Measurements from ENCODE around the gene PSMB1. TPM values are rescaled to one million over a fixed set of nuclear protein-coding genes. Genes with fewer than 3 reads are reported as not detected.

PSMB1 gene
- total RNA-seq, 1 donor from 2014 or later, result 297 TPM

DNA sequence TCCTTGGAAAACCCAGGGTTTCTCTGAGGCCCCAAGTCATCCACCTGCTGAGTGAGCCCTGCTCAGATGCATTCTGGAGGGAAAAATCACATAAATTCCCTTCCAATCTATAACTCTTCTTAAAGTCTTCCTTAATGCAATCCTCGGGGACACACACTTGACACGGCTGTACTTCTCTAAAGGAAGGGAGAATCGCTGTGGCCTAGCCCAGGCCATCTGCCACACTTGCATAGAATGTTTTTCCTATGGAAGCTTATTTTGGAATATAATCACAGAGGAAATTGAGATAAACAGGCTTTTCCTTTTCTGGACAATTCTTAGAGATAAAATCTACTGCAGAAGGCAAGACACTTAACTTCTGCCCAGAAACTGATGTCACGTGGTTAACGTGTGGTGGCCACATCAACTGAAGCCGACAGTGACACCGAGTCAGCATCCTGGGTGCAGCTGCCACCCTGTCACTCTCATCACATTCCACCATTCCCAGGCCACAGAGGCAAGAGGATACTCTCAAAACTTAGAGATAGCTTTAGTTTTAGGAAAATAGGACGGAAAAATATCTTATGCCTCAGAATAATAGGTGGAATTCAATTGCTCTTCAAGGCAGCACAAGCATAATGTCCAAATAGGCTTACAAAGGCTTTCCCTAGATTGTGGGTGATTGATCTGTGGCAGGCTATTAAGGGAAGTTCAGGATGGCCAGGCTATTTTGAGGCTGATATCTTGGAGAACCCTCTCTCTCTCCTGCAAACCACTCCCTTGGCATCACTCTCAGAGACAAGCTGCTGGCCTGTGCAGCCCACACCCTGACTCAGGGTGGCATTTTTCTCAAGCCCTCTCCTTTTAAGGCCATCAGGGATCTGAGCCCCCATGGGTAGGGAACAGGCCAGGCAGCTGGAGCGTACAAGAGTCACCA, 29.6 kb downstream of the PSMB1 start:
- Histone ChIP-seq H3K27me3 (ENCODE audit: control insufficient read depth, insufficient read depth, low read length) (no peaks in the 10 kb centered on the region), H3K4me3 (ENCODE audit: low read depth, low read length) (no peak overlapping the region), H3K36me3 (ENCODE audit: control insufficient read depth, insufficient read depth, low read length) (no peaks in the 10 kb centered on the region)
- DNase-seq (ENCODE audit: low read depth), result no peak
- TF ChIP-seq, protein P1, sequence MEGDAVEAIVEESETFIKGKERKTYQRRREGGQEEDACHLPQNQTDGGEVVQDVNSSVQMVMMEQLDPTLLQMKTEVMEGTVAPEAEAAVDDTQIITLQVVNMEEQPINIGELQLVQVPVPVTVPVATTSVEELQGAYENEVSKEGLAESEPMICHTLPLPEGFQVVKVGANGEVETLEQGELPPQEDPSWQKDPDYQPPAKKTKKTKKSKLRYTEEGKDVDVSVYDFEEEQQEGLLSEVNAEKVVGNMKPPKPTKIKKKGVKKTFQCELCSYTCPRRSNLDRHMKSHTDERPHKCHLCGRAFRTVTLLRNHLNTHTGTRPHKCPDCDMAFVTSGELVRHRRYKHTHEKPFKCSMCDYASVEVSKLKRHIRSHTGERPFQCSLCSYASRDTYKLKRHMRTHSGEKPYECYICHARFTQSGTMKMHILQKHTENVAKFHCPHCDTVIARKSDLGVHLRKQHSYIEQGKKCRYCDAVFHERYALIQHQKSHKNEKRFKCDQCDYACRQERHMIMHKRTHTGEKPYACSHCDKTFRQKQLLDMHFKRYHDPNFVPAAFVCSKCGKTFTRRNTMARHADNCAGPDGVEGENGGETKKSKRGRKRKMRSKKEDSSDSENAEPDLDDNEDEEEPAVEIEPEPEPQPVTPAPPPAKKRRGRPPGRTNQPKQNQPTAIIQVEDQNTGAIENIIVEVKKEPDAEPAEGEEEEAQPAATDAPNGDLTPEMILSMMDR (IDR thresholded peaks at IDR 0.05; ENCODE audit: insufficient read depth, low read length, poor library complexity, severe bottlenecking), result no peak

DNA sequence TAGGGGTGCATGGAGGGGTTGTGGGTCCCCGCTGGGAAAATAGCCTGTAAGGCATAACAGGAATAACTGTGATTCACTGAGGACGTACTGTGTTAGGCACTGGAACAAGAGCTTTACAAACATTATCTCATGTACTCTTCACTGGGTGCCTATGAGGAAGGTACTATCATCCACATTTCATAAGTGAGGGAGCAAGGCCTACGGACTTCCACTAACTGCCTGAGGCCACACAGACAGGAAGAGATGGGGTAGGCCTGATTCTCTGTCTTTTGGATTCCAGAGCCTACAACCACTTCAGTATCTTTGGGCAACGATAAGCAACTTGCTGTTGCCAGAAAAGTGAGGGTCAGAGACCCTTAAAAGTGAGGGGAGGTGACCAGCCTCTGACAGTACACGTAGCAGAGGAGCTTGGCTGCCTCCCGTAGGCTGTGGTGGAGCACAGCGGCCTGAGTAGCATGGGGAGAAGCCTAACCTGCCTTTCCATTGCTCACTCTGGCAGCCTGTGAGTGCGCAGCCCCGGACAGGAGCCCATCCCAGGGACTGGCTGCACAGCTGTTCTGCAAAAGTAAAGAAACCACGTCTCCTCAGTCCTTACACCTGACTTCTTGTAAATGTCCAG, 30.4 kb downstream of the PSMB1 start:
- TF ChIP-seq, protein P1 (IDR thresholded peaks at IDR 0.05; ENCODE audit: insufficient read depth, low read length, poor library complexity, severe bottlenecking), result peak; percentile 46
- no peak for DNase-seq (ENCODE audit: low read depth)
- Histone ChIP-seq H3K27me3 (ENCODE audit: control insufficient read depth, insufficient read depth, low read length) (no peaks in the 10 kb centered on the region), H3K4me3 (ENCODE audit: low read depth, low read length) (no peak overlapping the region), H3K36me3 (ENCODE audit: control insufficient read depth, insufficient read depth, low read length) (no peaks in the 10 kb centered on the region)

DNA sequence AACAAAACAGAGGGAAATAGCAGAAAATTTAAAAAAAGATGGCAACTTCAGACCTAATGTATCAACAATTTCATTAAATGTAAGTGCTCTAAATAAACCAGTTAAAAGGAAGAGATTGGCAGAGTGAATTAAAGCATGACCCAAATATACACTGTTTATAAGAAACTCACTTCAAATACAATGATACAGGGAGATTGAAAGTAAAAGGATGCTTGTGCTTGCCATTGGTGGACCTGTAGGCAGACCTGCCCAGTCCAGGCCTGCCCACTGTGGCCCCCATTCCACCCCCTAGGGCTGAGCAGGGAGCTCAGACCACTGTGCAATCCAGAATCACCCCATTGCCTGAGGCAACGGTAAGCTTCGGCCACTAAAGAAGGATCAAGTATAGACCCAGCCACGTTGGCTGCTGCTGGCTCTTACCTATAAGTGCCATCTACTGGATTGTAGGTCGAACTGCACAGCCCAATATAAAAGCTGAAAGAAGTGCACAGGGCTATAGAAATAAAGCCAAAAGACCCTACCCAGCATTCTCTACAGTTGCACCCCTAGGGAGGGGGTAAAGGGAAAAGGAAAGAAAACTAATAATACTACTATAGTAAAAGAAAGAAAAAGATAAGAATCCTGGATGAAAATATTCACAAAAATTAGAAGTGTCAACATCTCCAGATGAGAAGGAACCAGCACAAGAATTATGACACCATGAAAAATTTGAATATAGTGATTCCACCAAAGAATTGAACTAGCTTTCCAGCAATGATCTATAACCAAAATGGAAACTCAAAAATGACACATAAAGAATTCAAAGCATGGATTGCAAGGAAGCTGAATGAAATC, 36.1 kb downstream of the PSMB1 start:
- DNase-seq (ENCODE audit: low read depth), result peak; percentile 35
- Histone ChIP-seq H3K36me3 (ENCODE audit: control insufficient read depth, insufficient read depth, low read length) (no peaks in the 10 kb centered on the region), H3K4me3 (ENCODE audit: low read depth, low read length) (no peak overlapping the region), H3K27me3 (ENCODE audit: control insufficient read depth, insufficient read depth, low read length) (no peaks in the 10 kb centered on the region)
- TF ChIP-seq, protein P1 (IDR thresholded peaks at IDR 0.05; ENCODE audit: insufficient read depth, low read length, poor library complexity, severe bottlenecking), result peak; percentile 85

DNA sequence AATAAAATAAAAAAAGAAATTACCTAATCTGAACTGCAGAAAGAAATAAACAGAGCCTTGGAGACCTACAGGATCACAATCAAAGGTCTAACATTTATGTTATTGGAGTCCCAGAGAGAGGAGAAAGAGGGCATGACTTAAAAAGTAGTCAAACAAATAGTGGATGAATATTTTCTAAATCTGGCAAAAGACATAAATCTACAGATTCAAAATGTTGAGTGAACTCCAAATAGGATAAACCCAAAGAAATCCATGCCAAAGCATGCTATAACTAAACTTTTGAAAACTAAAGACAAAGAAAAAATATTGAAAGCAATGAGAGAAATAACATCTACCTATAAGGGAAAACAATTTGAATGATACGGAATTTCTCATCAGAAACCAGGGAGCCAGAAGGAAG, 38.2 kb downstream of the PSMB1 start:
- TF ChIP-seq, protein P1 (IDR thresholded peaks at IDR 0.05; ENCODE audit: insufficient read depth, low read length, poor library complexity, severe bottlenecking), result no peak
- Histone ChIP-seq H3K4me3 (ENCODE audit: low read depth, low read length) (no peak overlapping the region), H3K27me3 (ENCODE audit: control insufficient read depth, insufficient read depth, low read length) (no peaks in the 10 kb centered on the region), H3K36me3 (ENCODE audit: control insufficient read depth, insufficient read depth, low read length) (no peaks in the 10 kb centered on the region)
- no peak for DNase-seq (ENCODE audit: low read depth)

DNA sequence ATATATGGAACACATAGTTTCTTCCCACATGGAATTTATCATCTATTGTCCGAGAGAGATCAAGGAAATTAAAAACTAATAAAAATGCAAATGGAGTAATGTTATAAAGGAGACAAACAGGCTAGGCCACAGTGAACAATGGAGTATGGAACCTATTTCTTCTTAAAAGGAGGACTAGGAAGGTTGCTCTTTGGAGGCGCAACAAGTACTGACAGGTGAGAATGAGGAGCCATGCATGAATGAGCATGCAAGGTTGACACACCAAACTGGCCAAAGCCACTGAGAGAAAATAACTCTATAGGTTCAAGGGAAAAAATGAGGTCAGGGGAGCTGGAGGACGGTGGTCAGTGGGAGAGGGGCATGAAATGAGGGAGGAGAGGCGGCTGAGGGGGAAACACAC, 40.9 kb downstream of the PSMB1 start:
- Histone ChIP-seq H3K36me3 (ENCODE audit: control insufficient read depth, insufficient read depth, low read length) (no peaks in the 10 kb centered on the region), H3K4me3 (ENCODE audit: low read depth, low read length) (no peak overlapping the region), H3K27me3 (ENCODE audit: control insufficient read depth, insufficient read depth, low read length) (no peaks in the 10 kb centered on the region)
- TF ChIP-seq, protein P1 (IDR thresholded peaks at IDR 0.05; ENCODE audit: insufficient read depth, low read length, poor library complexity, severe bottlenecking), result no peak
- DNase-seq (ENCODE audit: low read depth), result no peak

Measured in kidney epithelial cell (primary cell).